GM12891 (cell line): ENCODE measurements around the gene NRN1.

Source experiments
- PAX5 ChIP-seq: IDR thresholded peaks from 2 replicates; pipeline ENCODE4 v1.6.1; 2011; ENCODE audit warnings: low read length, moderate library complexity, mild to moderate bottlenecking; ENCODE audit not compliant: insufficient read depth, severe bottlenecking
- POLR2A ChIP-seq: IDR thresholded peaks from 2 replicates; pipeline ENCODE4 v1.6.1; 2011; ENCODE audit warnings: low read depth, low read length, control low read depth
- POLR2AphosphoS5 ChIP-seq: IDR thresholded peaks from 2 replicates; pipeline ENCODE4 v1.6.1; 2011; ENCODE audit warnings: low read depth, low read length, control low read depth
- POU2F2 ChIP-seq: IDR thresholded peaks from 2 replicates; pipeline ENCODE4 v1.6.1; 2011; ENCODE audit warnings: low read depth, mild to moderate bottlenecking, control low read depth, low read length, moderate library complexity
- SPI1 ChIP-seq: IDR thresholded peaks from 2 replicates; pipeline ENCODE4 v1.6.1; 2011; ENCODE audit warnings: low read depth, low read length, control low read depth
- TAF1 ChIP-seq: IDR thresholded peaks from 2 replicates; pipeline ENCODE4 v1.6.1; 2011; ENCODE audit warnings: low read depth, low read length, control low read depth

GRCh38 chr6:5992551-5993225 is 14.0 kb downstream of the NRN1 start:
- TF ChIP-seq POLR2A (no peak), POLR2AphosphoS5 (no peak), TAF1 (no peak), SPI1 (no peak), POU2F2 (no peak), PAX5 (no peak)
